ENCODE data around the gene PRSS1. TPM values are rescaled to one million over a fixed set of nuclear protein-coding genes. Genes with fewer than 3 reads are reported as not detected.
"Not testable (repeated sequence)": the region's sequence is repeated elsewhere in the genome, so short reads cannot be mapped to it uniquely, and the experiment has no call there.

Gene PRSS1
- not detected for total RNA-seq

DNA sequence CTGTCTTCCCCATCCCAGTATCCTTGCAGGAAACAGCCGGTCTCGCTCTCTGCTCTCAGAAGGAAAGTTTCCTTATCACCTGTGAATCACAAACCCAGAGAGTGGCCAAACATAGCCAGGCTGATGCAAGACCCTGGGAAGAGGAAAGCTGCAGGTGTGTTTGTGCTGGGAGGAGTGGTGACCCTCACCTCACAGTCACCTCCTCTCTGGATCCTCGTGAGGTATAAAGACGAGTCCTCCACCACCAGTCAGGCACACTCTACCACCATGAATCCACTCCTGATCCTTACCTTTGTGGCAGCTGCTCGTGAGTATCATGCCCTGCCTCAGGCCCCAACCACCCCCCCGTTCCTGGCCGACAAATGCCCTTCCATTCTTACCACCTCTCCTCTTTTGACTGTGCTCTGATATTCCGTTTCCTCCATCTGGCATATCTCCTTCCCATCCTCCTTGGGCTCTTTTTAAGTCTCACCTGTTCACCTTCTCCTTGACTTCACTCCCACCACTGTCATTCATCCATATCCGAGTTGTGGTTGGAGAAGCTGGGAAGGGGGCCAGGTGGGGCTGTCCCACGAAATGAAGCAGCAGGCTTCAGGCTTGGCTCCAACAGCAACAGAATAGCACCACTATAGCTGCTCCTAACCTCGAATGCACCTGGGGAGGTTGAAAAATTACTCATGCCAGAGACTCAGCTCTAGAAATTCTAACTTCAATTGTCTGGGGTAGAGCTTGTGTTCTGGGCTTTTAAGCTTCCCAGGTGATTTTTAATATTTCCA is at the start of gene PRSS1:
Gene PRSS1, plus strand, starts transcription at position 255 of the 776 bp plus-strand sequence. Its CDS starts 13 bp downstream, at position 268.
- DNase-seq, result no peak

DNA sequence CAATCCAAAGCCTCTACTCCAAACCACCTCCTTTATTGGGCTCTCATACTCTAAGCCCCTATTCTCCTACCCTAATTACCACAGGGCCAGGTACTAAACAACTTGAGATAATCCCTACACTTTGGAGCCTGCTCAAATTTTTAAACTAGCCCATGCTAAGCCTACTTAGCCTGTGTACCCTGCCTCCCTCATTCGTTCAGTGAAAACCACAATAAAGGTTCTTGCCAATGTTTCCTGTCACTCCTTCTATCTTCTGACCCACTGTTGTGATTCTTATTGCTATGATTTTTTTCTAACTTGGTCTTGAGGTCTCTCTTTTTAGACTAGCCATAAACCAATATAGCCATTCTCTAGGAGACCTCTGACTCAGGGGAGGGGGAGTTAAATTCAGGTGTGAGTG is 48.3 kb upstream of the PRSS1 start:
- not testable (repeated sequence) for DNase-seq

DNA sequence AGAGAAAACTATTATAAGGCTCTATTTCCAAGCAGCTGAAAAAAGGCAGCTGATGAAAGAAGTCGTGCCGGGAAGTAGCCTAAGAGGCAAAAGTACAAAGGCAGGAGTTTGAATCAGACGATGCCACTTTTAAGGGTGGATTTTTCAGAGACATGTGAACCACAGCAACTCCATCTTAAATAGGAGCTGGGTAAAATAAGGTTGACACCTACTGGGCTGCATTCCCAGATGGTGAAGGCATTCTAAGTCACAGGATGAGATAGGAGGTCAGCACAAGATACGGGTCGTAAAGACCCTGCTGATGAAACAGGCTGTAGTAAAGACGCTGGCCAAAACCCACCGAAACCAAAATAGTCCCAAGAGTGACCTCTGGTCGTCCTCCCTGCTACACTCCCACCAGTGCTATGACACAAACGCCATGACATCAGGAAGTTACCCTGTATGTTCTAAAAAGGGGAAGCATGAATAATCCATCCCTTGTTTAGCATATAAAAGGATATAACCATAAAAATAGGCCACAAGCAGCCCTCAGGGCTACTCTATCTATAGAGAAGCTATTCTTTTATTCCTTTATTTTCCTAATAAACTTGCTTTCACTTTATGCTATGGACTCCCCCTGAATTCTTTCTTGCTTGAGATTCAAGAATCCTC is 45.5 kb upstream of the PRSS1 start:
- no peak for DNase-seq

DNA sequence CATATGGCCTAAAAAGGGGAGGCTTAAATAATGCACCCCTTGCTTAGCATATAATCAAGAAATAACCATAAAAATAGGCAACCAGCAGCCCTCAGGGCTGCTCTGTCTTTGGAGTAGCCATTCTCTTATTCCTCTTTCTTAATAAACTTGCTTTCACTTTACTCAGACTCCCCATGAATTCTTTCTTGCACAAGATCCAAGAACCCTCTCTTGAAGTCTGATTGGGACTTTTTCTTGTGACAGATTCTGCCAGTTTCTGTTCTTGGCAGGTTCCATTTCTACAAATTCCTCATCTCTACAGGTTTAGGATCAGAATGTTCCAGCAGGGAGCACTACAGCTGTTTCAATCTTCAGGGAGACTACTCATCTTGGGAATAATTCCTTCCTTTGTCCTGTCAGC is 40.5 kb upstream of the PRSS1 start:
- not testable (repeated sequence) for DNase-seq

DNA sequence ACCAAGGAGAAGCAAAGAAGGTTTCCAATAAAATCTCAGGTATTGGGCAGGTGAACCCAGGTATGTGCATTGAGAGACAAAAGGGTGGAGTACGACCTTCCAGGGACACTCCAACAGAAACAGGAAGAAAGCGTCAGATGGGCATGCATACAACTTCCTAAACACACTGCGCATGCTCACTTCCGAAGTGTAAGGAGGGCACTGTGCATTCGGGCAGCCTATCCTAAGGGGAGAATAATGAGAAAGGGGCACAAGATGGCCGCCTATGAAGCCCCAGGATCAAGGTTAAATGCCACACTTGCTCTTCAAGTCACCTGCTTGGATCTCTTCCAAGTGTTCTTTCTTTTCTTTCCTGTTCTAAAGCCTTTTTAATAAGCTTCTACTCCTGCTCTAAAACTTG is 39.4 kb upstream of the PRSS1 start:
- no peak for DNase-seq

DNA sequence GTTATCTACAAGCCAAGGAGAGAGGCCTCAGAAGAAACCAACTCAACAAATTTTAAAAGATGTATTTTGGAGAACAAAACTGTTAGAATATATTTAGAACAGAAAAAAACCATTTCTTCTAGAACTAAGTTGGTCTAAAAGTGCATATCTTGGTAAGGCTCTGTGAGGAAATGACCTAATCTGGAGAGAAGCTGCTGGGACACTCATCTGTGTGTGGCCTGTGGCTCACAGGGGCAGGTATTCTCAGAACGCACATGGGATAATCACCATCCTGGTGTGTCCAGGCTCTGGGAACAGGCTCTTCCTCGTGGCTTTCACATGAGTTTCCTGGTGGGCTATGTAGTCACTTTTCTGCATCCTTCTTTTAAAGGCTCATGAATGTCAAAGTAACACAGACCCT is 38.1 kb upstream of the PRSS1 start:
- DNase-seq, result no peak

DNA sequence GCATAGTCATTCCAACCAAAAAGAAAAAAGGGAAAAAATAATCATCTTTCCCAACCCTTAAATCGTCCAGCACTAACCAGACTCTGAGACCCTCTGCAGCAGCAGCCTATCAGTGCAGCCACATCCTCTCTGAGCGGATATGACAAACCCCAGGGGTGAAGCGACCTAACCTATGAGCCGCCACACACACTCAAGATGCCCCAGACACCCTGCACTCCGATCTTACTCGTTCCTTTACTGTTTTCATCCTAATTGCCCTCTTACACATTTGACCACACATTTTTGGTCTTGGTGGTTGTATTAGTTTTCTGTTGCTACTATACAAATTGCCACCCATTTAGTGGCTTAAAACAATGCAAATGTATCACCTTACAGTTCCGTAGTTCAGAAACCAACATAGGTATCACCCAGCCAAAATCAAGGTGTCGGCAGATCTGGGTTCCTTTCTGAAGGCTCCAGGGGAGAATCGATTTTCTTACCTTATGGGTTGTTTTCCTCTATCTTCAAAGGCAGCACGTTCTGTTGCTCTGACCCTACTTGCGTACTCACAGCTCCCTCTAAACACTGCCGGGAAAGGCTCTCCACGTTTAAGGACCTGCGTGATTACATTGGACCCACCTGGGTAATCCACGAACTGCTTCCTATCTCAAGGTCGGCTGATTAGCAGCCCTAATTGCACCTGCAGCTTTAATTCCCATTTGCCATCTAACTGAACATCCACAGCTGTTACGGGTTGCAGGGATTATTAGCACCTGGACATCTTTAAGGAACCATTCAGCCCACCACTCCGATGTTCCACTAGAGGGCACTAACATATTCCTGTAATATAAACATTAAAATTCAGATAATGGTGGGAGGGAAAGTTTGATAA is 37.3 kb upstream of the PRSS1 start:
- DNase-seq, result no peak

DNA sequence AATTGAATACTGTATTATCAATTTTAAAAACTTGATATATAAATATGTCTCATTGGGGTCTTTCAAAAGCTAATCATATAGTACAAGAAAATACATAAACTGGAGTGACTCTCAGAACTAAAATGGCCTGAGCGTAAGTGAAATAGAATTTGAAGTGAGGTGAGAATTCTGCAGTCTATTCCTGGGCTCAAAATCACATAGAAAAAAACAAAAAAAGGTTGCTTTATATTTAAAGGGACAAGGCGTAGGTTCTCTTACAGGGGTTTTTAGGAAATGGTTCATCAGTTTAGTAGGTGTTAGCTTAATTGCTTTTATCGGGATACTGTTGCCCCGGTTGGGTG is 36.7 kb upstream of the PRSS1 start:
- no peak for DNase-seq

DNA sequence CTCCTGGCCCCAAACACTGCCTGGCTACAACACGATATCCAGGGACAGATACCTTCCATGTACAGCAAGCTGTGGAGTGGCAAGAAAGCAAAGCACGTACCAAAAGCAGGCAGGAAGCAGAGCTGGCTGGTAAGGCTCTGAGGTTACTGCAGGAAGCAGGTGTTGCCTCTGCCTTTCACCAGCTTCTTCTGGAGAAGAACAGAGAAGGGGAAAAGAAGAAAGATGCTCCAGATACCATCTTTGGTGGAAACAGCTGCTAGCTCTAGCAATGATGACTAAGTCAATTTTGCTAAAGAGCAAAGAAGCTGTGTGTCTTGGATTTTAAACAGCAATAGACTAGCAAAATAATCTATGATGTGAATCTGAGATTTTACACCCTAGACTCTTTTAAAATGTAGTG is 34.9 kb upstream of the PRSS1 start:
- peak; percentile 21 for DNase-seq

DNA sequence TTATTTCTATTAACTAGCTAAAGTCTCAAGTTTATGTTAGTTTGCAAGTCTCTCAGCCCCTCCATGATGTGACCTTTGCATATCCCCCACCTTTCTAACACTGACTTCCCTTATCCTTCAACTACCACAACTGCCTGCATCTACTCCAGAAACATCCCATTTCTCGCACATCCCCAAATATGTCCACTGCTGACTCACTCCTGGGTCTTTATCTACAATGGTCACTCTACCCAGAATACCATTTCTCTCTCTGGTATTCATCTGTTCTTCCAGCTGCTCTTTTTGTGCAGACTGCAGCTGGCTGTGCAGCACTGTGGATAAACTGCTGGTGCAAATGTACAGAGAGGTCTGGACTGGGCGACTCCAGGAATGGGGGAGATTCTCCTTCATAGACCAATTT is 32.7 kb upstream of the PRSS1 start:
- DNase-seq, result no peak

DNA sequence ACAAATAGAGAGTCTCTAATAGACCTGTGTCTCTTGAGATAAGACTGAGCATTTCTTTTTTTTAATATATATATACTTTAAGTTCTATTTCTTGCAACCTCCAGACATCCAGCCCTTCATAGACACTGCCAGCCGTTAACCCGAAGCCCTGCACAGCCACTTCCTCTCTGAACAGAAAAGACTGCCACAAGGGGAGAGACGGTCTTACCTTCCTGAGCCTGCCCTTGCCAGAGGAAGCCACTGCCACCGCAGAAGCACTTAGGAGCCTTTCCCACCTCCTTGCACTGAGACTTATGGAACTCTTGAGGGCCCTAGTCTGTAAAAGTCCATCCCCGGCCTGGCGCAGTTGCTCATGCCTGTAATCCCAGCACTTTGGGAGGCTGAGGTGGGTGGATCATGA is 31.8 kb upstream of the PRSS1 start:
- no peak for DNase-seq

DNA sequence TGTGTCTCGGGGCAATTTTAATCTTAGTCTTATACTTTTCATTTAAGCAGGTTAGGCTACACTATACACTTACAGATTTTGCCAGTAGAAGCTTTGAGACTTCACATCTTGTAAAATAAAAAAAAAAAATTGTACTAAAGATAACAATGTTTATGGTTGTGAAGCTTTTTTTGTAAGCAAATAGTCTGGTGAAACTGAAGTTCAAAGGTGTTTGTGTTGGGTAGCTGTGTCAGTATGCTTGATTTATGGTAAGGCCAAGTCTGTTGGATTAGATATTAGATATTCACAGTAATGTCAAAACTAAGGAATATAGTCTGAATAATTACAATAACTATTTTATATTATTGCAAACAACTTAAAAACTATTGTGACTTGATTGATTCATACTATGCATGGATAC is 31.0 kb upstream of the PRSS1 start:
- DNase-seq, result no peak

DNA sequence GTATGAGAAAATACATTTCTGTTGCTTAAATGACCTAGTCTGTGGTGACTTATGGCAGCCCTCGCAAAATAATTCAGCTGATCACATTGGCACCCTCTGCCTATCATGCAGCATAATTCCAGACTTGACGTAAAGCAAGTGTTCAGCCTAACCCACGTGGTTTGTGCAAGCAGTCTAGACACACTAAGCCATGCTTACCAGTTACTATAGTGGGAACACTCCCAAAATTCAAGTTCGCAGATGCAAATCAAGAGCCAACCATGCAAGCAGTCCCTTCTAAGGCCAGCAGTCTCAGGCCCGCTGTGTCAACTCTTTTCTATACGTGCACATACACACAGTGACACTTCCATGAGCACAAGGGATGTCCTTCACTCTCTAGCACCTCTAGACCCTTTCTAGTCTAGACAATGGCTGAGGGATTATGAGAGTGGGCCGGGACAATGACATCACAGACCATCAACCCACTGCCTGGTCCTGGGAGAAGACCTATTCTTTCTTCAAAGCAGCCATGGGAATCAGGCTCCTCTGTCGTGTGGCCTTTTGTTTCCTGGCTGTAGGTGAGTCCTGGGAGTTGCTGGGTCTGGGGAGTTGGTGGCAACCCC is 29.0 kb upstream of the PRSS1 start:
- no peak for DNase-seq

DNA sequence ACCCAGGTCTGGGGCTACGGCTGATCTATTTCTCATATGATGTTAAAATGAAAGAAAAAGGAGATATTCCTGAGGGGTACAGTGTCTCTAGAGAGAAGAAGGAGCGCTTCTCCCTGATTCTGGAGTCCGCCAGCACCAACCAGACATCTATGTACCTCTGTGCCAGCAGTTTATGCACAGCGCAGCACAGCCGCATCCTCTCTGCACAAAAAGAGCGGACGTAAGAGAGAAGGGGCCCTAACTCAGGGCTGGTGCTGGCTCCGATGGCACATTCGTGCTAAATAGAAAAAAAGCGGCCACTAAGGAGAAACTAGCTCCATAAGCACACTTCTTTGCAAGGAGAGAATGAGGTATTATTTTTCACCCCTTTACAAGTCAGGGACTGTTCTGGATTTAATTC is 28.3 kb upstream of the PRSS1 start:
- no peak for DNase-seq

DNA sequence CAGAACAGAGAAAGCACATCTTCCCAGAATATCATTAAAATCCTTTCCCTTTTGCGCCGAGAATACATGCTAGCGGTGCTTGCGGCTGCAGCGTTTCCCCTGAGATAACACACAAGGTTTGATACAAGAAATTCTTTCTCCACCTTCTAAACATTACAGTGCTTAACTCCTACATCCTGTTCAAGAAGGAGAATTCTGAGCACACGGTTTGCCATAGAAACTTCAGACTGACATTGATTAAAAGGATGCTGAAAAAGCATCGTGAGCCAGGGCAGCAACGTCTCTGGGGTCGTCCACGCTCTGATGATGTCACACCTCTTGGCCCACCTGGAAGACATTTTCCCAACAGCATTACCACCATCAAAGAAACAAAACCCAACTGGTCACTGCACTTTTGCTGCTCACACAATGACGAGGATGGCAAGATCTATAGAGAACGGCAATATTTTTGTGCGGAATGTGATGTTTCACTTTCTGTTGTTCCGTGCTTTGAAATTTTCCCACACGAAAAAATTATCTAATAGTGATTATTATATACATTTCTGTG is 27.0 kb upstream of the PRSS1 start:
- DNase-seq, result no peak

DNA sequence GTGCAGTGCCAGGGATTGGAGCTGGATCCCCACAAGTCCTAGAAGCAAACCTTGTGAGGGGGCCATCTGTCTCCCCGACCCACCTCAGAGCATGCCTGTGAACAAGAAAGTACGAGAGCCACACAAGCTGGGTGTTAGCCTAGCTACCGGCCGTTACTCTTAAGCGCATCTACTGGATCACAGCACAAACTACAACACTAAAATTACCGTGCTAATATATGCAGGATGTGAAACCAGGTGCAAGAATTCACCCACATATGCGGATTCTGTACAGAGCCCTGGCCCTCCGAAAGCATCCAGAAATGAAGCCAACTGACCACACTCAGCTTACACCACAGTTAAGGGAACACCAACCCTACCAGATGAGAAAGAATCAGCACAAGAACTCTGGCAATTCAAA is 16.0 kb upstream of the PRSS1 start:
- no peak for DNase-seq

DNA sequence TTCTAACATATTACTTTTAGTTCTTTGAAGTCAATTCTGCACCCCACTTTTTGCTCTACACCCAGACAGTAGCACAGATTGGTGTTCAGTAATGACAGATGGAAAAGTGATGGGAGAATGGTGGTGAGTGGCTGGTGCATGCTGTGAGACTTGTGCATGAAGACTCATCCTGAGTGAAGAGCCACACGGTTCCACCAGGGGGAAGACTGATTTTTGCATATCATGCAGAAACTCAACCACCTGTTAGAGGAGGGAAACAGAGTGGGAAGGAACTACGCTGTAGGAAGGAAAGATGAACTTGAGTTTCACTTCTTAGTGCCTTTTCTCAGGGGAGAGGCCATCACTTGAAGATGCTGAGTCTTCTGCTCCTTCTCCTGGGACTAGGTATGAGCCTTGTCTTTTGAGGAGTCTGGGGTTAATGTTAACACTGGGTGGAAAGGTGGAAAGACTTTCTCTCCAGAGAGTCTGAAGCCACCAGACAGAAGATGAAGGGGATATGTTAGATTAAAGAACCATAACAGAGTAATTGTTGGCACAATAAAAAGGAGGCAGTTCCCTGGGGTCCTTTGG is 9.3 kb upstream of the PRSS1 start:
- no peak for DNase-seq

DNA sequence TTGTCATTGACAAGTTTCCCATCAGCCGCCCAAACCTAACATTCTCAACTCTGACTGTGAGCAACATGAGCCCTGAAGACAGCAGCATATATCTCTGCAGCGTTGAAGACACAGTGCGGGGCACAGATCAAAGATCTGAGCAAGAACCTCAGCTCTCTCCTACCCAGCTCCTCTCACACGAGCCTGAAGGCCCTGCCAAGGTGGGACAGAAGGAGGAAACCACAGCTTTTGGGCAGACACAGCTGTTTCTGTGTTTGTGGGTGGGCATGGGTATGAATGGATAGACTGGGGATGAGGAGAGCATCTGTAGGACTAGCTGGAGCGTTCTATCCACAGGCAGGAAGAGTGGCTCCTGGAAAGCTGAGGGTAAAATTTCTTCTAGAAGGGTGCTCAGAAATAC is 8.5 kb upstream of the PRSS1 start:
- DNase-seq, result no peak

DNA sequence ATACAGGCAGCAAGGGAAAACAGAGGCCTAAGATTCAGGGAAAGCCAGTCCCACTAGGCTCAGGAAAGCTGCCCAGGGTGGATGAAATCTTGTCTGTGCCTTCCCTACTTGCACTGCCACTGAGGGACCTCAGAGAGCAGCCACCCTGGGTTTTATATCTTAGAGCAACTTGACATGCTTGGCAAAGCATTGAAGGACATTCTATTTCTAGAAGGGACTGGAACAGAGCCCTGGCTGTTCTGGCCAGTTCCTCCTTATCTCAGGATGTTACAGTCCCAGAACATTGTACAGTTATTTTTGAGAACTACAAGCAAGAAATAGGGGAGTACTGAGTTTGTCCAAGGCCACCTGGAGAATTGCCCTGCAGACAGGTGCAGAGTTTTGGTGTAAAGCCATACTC is 7.3 kb upstream of the PRSS1 start:
- not testable (repeated sequence) for DNase-seq

DNA sequence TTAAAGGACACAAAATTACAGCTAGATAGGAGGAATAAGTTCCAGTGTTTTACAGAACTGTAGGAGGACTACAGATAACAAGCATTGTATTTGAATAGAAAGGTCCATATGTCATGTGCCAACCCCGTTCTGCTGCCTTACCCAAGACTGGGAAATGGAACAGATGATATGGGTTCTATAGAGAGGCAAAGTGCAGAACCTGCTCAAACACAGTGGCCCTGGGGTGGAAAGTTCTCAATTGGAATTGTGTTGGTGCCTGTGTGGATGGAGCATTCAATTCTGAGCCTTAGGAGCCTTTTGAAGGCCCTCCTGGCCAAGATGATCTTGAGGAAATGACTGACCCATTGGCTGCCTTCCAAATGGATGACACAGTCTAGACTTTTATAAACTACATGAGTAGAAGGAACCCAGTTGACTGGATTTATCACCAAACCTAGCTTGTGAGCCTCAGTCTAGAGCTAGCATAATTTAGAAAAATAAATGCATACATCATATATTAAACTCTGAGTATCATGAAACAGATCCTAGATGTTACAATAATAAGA is 4.1 kb upstream of the PRSS1 start:
- no peak for DNase-seq

DNA sequence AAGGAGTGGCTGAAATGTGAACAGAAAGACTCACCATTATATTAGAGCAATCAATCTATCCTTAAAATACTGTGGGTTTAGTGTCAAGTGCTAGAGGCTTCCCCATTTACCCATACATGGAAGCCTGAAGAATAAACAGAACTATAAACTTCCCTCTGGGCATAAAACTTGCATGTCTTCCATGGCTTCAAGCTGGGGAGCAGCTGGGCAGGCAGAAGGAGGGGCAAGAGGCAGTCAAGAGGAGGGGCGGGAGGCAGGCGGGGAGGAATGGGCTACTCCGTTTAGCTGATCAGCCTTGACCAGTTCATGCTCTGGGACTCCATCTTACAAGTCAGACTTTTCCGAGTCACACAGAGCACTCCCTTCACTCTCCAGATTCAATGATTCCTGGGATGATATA is 3.5 kb upstream of the PRSS1 start:
- no peak for DNase-seq

DNA sequence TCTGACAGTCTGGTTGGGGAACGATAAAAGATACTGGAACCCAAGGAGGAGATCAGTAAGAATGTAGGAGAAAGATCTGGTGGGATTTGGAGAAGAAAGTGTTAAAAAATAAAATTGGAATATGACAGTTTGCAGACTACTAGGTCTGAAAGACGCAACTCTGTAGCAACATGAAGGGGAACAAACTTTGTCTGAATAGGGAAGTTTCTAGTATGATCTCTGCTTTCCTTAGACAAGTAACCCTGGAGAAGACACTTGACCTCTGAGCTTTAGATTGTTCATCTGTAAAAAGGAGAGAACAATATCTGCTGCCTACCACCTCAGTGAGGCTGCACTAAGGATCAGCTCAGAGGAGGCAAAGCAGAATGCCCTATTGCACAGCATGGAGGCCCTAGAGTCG is 3.0 kb upstream of the PRSS1 start:
- no peak for DNase-seq

Data from effector CD4-positive, alpha-beta T cell (primary cell).